Measurements from ENCODE around the gene ROBO2.

Gene ROBO2

GRCh38 chr3:77348244-77348855 lies 308.5 kb downstream of the ROBO2 start:
- Histone ChIP-seq H3K9ac (no peak overlapping the region), H3K4me3 (IDR thresholded peaks at IDR 0.05; ENCODE audit: insufficient read depth, low read depth, low read length) (no peak overlapping the region), H3K4me2 (no peak overlapping the region), H2AFZ (ENCODE audit: low read depth) (no peak overlapping the region), H3K79me2 (ENCODE audit: insufficient read depth, low read depth) (no peaks in the 10 kb centered on the region), H3K27me3 (ENCODE audit: insufficient read depth, low read depth) (no peaks in the 10 kb centered on the region), H3K36me3 (ENCODE audit: insufficient read depth) (no peaks in the 10 kb centered on the region), H3K27ac (no peak overlapping the region), H4K20me1 (ENCODE audit: insufficient read depth) (no peaks in the 10 kb centered on the region), H3K4me1 (ENCODE audit: low read depth, poor library complexity, severe bottlenecking) (no peaks in the 10 kb centered on the region)
- no peak for TF ChIP-seq CTCF (conservative IDR thresholded peaks at IDR 0.05; ENCODE audit: low read depth, low read length)

DNA sequence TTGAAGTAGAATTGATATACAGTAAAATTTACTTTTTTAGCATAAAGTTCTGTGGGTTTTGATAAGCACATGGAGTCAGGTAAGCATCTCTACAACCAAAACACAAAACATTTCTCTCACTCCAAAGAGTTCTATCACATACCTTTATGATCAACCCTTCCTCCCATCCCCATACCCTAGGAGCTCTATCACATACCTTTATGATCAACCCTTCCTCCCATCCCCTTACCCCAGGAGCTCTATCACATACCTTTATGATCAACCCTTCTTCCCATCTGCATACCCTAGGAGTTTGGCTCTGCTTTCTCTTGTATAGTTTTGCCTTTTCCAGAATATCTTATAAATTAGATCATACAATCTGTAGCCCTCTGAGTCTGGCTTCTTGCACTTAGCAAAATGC lies 315.1 kb downstream of the ROBO2 start:
- no peak for TF ChIP-seq CTCF (conservative IDR thresholded peaks at IDR 0.05; ENCODE audit: low read depth, low read length)
- H3K79me2 ChIP-seq (ENCODE audit: insufficient read depth, low read depth) = no peaks in the 10 kb centered on the region
- H3K4me1 ChIP-seq (ENCODE audit: low read depth, poor library complexity, severe bottlenecking) = no peaks in the 10 kb centered on the region
- H3K4me2 ChIP-seq = no peak overlapping the region
- H4K20me1 ChIP-seq (ENCODE audit: insufficient read depth) = no peaks in the 10 kb centered on the region
- no peaks in the 10 kb centered on the region for H3K36me3 ChIP-seq (ENCODE audit: insufficient read depth)
- H2AFZ ChIP-seq (ENCODE audit: low read depth) = no peak overlapping the region
- no peak overlapping the region for H3K27ac ChIP-seq
- no peak overlapping the region for H3K4me3 ChIP-seq (IDR thresholded peaks at IDR 0.05; ENCODE audit: insufficient read depth, low read depth, low read length)
- H3K9ac ChIP-seq = no peak overlapping the region
- H3K27me3 ChIP-seq (ENCODE audit: insufficient read depth, low read depth) = no peaks in the 10 kb centered on the region

GRCh38 chr3:77362936-77363335 lies 323.0 kb downstream of the ROBO2 start:
- Histone ChIP-seq H2AFZ (ENCODE audit: low read depth) (no peak overlapping the region), H3K79me2 (ENCODE audit: insufficient read depth, low read depth) (no peaks in the 10 kb centered on the region), H3K4me2 (no peak overlapping the region), H3K4me1 (ENCODE audit: low read depth, poor library complexity, severe bottlenecking) (no peaks in the 10 kb centered on the region), H3K36me3 (ENCODE audit: insufficient read depth) (no peaks in the 10 kb centered on the region), H4K20me1 (ENCODE audit: insufficient read depth) (no peaks in the 10 kb centered on the region), H3K9ac (no peak overlapping the region), H3K27ac (no peak overlapping the region), H3K27me3 (ENCODE audit: insufficient read depth, low read depth) (no peaks in the 10 kb centered on the region), H3K4me3 (IDR thresholded peaks at IDR 0.05; ENCODE audit: insufficient read depth, low read depth, low read length) (no peak overlapping the region)
- no peak for TF ChIP-seq CTCF (conservative IDR thresholded peaks at IDR 0.05; ENCODE audit: low read depth, low read length)

GRCh38 chr3:77365152-77365551 lies 325.3 kb downstream of the ROBO2 start:
- no peak for TF ChIP-seq CTCF (conservative IDR thresholded peaks at IDR 0.05; ENCODE audit: low read depth, low read length)
- H3K27me3 ChIP-seq (ENCODE audit: insufficient read depth, low read depth) = no peaks in the 10 kb centered on the region
- H3K4me1 ChIP-seq (ENCODE audit: low read depth, poor library complexity, severe bottlenecking) = no peaks in the 10 kb centered on the region
- no peak overlapping the region for H3K4me3 ChIP-seq (IDR thresholded peaks at IDR 0.05; ENCODE audit: insufficient read depth, low read depth, low read length)
- H2AFZ ChIP-seq (ENCODE audit: low read depth) = no peak overlapping the region
- H3K36me3 ChIP-seq (ENCODE audit: insufficient read depth) = no peaks in the 10 kb centered on the region
- H3K9ac ChIP-seq = no peak overlapping the region
- H3K79me2 ChIP-seq (ENCODE audit: insufficient read depth, low read depth) = no peaks in the 10 kb centered on the region
- H3K27ac ChIP-seq = no peak overlapping the region
- H4K20me1 ChIP-seq (ENCODE audit: insufficient read depth) = no peaks in the 10 kb centered on the region
- no peak overlapping the region for H3K4me2 ChIP-seq
